Fibroblast of lung (primary cell): ENCODE measurements around the gene PYGL.

ENCODE experiments used
- EZH2 ChIP-seq: IDR thresholded peaks from 2 replicates; pipeline ENCODE4 v1.5.1; 2012; ENCODE audit warnings: low read length, control low read depth, mild to moderate bottlenecking; ENCODE audit errors: missing control alignments
- TF ChIP-seq, protein P1 (sequence below), 2 donors: IDR thresholded peaks in 1 of 2; conservative IDR thresholded peaks in 1 of 2; 1 replicate in 1 of 2; 2 replicates in 1 of 2; pipeline ENCODE4 v1.5.1; 2011 to 2012; ENCODE audit warnings: low read length in 2 of 2, control low read depth in 1 of 2, inconsistent platforms in 1 of 2, low read depth in 1 of 2, mild to moderate bottlenecking in 1 of 2

DNA sequence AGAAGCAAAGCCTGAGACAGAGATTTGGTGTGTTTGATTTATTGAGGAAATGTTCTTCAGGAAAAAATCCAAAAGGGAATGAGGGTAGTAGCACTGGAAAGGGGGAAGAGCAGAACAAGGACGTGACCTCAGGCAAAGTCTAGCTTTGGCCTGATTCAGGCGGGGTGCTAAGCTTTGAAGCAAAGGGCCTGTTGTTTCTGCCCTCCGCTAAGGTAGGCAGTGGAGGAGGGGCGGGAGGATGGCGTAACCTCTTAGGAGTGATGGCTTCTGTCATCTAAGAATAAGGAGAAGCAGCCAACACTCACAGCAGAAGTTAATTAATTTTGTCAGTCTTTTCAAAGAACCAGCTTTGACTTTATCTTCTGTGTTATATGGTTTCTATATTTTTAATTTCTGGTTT lies 52.0 kb downstream of the PYGL start:
- TF ChIP-seq EZH2 = no peak
- TF ChIP-seq, protein P1, sequence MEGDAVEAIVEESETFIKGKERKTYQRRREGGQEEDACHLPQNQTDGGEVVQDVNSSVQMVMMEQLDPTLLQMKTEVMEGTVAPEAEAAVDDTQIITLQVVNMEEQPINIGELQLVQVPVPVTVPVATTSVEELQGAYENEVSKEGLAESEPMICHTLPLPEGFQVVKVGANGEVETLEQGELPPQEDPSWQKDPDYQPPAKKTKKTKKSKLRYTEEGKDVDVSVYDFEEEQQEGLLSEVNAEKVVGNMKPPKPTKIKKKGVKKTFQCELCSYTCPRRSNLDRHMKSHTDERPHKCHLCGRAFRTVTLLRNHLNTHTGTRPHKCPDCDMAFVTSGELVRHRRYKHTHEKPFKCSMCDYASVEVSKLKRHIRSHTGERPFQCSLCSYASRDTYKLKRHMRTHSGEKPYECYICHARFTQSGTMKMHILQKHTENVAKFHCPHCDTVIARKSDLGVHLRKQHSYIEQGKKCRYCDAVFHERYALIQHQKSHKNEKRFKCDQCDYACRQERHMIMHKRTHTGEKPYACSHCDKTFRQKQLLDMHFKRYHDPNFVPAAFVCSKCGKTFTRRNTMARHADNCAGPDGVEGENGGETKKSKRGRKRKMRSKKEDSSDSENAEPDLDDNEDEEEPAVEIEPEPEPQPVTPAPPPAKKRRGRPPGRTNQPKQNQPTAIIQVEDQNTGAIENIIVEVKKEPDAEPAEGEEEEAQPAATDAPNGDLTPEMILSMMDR (conservative IDR thresholded peaks at IDR 0.05 in 1 of 2, IDR thresholded peaks at IDR 0.05 in 1 of 2; ENCODE audit: low read depth in 1 of 2, low read length in 2 of 2) = no peak
